Measurements from ENCODE around the gene LETM1.
A peak's percentile ranks its signal among the peaks of the same experiment; 100 is the strongest.

Gene LETM1

DNA sequence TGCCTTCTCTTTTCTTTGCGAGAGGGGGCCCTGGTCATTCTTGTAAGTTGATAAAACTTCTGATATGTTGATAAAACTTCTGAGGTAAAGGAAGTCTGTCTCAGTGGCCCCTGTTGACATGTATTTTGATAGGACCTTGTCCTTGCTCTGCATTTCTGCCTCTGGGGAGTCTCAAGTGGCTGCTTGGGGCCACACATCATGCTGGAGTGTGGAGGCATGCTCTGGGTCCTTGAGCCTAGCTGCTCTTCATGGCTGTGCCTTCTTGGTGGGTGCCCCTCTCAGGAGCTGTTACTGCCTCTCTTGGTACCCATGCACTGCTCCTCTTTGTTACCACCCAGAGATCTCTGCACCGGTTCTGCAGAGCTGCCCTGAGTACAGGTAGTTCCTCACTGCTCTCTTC is 29.5 kb upstream of the LETM1 start:
- TF ChIP-seq, protein P1, sequence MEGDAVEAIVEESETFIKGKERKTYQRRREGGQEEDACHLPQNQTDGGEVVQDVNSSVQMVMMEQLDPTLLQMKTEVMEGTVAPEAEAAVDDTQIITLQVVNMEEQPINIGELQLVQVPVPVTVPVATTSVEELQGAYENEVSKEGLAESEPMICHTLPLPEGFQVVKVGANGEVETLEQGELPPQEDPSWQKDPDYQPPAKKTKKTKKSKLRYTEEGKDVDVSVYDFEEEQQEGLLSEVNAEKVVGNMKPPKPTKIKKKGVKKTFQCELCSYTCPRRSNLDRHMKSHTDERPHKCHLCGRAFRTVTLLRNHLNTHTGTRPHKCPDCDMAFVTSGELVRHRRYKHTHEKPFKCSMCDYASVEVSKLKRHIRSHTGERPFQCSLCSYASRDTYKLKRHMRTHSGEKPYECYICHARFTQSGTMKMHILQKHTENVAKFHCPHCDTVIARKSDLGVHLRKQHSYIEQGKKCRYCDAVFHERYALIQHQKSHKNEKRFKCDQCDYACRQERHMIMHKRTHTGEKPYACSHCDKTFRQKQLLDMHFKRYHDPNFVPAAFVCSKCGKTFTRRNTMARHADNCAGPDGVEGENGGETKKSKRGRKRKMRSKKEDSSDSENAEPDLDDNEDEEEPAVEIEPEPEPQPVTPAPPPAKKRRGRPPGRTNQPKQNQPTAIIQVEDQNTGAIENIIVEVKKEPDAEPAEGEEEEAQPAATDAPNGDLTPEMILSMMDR (conservative IDR thresholded peaks at IDR 0.05), result no peak
- H3K27ac ChIP-seq, result no peak overlapping the region

DNA sequence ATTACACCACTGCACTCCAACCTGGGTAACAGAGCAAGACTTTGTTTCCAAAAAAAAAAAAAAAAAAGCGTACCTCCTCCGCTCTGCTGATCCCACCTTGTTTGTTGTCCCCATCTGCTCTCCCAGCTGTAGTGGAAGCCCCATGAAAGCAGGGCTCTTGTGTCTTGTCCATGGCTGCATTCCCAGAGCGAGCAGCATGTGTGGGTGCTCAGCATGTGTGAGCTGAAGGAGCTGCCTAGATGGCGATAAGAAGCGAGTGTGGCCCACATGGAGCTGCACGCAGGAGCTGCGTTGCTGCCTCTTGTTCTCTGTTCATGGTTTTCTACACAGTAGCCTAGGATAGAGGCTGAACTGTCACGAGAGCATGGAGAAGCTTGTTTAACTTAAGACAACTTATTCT is 27.6 kb upstream of the LETM1 start:
- TF ChIP-seq, protein P1 (conservative IDR thresholded peaks at IDR 0.05), result no peak
- H3K27ac ChIP-seq, result no peak overlapping the region

DNA sequence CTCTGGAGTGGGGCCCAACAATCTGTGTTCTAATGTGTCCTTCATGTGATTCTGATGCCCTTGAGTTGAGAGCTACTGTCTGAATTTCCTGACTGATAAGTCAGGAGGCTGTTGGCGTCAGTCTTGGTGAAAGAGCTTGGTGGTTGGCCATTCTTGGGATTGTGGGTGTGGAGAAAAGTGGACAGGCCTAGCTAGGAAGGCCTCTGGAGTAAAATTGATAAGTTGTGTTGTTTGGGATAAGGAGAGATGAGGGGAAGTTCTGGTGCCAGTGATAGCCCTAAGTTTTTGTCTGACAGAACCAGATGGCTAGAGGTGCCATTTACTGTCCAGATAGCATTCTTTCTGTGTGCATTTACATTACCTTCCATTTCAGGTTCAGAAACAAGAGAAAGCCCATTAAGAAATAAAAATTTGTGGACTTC is 26.9 kb upstream of the LETM1 start:
- H3K27ac ChIP-seq, result peak overlapping the region; percentile 40
- TF ChIP-seq, protein P1 (conservative IDR thresholded peaks at IDR 0.05), result no peak

DNA sequence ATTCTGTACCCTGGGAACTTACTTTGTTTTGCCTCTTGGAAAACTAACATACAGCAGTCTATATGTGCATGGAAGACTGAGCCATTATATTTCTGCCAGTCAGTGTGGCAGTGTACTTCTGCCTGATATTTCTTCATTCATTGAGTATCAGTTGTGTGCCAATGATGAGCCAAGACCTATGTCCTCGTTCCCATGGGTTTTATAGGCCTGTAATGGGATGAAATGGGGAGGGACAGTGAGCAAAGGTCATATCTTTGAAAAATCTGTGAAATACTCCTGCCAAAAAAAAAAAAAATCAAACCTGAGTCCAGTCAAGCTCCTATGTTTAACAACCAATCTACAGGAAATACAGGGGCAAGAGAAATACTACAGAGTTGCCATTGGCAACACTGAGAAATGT is 24.4 kb upstream of the LETM1 start:
- TF ChIP-seq, protein P1 (conservative IDR thresholded peaks at IDR 0.05), result no peak
- H3K27ac ChIP-seq, result peak overlapping the region; percentile 40

DNA sequence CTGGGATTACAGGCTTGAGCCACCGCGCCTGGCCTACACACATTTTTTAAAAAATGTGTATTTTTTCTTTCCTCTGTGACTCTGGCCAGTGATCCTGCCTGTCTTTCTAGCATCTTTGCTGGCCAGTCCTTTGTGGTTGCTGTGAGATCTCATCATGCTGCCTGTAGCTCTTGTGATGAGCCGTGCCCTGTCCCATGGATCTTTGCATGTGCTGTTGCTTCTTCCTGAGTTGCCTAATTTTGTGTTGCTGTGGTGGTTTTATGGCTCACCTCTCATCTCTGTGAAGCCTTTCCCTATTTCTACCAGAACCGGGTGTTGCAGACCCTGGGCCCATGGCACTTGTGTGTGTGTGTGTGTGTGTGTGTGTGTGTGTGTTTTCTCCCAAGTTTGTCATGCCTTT is 23.5 kb upstream of the LETM1 start:
- TF ChIP-seq, protein P1 (conservative IDR thresholded peaks at IDR 0.05), result no peak
- H3K27ac ChIP-seq, result peak overlapping the region; percentile 40; the same call in 1 of the 2 replicates

DNA sequence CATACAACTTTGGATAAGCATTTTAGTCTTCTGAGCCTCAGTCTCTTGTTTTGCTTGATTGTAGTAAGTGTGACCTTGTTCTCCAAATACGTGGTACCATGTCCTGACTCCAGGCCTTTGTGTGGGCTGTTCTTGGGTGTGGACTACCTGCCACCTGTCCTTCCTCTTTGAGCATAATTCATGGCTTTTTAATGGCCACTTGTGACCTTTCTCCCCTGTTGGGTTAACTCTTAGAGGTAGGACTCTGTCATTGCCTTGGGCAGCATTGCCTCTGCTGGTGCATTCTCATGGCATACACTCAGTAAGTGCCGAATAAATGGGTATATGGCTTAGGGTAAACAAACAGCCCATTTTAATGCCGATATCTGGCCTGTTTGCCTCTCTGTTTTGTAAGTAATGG is 18.2 kb upstream of the LETM1 start:
- TF ChIP-seq, protein P1 (conservative IDR thresholded peaks at IDR 0.05), result no peak
- H3K27ac ChIP-seq, result peak overlapping the region; percentile 94

DNA sequence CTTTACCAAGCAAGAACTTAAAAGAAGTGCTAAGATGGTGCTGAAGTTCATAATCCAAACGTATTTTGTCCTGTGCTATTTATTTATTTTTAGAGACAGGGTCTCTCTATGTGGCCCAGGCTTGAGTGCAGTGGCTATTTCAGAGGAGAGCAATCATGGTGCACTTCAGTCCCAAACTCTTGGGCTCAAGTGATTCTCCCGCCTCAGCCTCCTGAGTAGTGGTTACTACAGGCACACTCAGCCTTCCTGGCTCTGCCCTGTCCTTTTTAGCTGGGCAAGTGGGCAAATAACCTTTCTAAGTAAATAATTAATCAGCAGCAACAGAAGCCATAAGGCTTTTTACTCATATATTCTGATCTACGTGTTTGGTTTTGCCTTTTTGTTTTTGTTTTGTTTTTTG is 17.8 kb upstream of the LETM1 start:
- TF ChIP-seq, protein P1 (conservative IDR thresholded peaks at IDR 0.05), result no peak
- peak overlapping the region; percentile 94 for H3K27ac ChIP-seq

DNA sequence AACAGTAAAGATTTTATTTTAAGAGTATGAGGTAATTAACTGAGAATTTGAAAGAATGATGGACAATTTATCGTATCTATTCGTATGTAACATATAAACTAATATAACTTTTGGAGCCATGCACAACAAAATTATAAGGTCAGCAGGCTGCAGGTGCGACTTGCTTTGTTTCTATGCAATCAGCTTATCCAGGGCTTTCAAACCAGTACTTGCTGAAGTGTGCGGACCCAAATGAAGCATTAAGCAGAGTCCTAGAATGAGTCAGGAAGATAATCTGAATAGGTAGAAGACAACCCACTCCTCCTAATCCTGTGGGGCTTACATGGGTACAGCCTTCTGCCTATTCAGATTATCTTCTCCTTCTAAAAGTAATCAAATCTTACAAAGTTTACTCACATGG is 17.3 kb upstream of the LETM1 start:
- TF ChIP-seq, protein P1 (conservative IDR thresholded peaks at IDR 0.05), result no peak
- peak overlapping the region; percentile 94 for H3K27ac ChIP-seq
